ENCODE results near the gene SPSB1.

The SPSB1 gene

GRCh38 chr1:9321986-9322660, 29.4 kb downstream of the SPSB1 start:
- peaks cover 40 to 70% (median 53%) of the 10 kb centered on the region in 10 experiments for H3K4me1 ChIP-seq
- no peak for TF ChIP-seq Cebpa-rat (IDR thresholded peaks at IDR 0.05)
- H4K20me1 ChIP-seq, result peaks cover 27 to 100% (median 94%) of the 10 kb centered on the region in 11 experiments; a peak in 20 of 22 replicates
- no peak overlapping the region for H3K27ac ChIP-seq
- H3K36me3 ChIP-seq, result peaks cover 0 to 10% (median 0%) of the 10 kb centered on the region in 11 experiments; a peak in 3 of 22 replicates
- H3K9ac ChIP-seq, result no peak overlapping the region
- H3K27me3 ChIP-seq, result no peaks in the 10 kb centered on the region
- H3K4me2 ChIP-seq, result peak overlapping the region in 3 of 11 experiments; percentile 33 to 57 (median 43); a peak in 3 of 22 replicates
- H3K4me3 ChIP-seq, result no peak overlapping the region
- H3K9me3 ChIP-seq (replicated peaks in 1 of 11), result no peaks in the 10 kb centered on the region

DNA sequence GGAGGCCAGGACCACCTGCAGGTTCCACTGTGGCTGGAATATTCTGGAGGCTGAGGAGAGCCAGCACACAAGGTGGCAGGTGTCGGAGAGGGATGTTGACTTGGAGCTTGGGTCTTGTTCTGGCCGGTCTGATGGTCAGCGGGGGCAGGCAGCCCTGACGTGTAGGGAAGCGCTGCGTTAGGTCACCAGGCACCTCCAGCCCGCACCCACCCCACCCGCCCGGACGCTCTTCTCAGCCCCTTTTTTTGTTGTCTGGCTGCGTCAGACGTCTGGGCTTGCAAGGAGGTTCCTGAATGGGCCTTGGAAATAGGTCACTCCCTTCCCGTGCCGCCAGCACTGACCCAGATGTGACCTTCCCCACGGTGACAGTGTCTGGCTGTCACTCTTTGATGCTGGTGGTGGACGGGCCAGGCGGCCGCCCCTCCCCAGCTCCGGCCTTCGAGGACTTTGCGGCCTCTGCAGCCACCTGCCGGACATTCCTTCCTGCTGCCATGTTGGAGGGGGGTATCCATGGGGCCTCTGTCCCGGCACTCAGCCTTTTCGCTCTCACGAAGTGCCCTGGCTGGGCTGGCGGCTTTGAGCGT, 30.1 kb downstream of the SPSB1 start:
- H3K9me3 ChIP-seq (replicated peaks in 1 of 11), result no peaks in the 10 kb centered on the region
- peaks cover 0 to 10% (median 0%) of the 10 kb centered on the region in 11 experiments; a peak in 3 of 22 replicates for H3K36me3 ChIP-seq
- H3K4me1 ChIP-seq, result peaks cover 34 to 64% (median 50%) of the 10 kb centered on the region in 10 experiments
- no peak overlapping the region; a peak in 1 of 22 replicates for H3K27ac ChIP-seq
- H3K4me3 ChIP-seq, result no peak overlapping the region
- H3K4me2 ChIP-seq, result no peak overlapping the region
- no peak overlapping the region for H3K9ac ChIP-seq
- peaks cover 33 to 100% (median 94%) of the 10 kb centered on the region in 11 experiments; a peak in 20 of 22 replicates for H4K20me1 ChIP-seq
- no peak for TF ChIP-seq Cebpa-rat (IDR thresholded peaks at IDR 0.05)
- H3K27me3 ChIP-seq, result no peaks in the 10 kb centered on the region

DNA sequence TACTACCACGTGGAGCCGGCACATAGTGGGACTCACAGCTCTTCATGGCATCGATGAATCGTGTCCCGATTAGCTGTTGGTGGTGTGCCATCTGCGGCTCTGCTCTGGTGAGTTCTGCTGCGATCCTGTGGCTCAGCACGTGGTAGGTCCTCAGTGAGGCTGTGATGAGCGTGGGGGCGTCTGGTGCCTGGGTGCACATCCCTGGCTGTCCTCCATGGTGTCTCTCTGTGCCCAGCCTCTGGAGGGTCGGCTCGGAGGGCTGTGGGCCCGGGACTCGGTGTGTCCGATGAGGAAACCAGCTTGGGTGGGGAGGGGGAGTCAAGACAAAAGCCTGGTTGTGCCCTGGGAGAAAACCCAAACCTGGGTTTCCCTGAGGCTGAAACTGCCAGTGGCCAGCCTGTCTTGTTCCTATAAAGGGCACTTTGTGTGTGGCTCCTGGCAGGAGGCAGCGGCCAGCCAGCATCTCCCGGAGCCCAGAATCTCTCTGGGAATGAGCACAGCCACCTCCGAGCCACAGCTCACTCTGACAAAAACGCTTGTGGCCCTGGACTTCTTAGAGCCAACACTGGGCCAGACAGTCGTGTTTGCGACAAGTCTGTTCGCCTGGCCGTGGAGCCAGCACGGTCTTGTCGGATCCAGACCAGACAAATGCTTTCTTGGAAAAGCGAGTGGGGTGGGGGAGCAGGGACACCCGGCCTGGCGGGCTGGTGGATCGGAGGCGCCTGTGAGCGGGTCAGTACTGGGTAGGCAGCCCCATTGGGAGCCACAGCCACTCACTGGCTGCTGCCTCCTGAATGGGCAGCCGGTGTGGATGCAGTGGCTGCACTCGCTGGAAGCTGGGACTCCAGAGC, 31.8 kb downstream of the SPSB1 start:
- no peak for TF ChIP-seq Cebpa-rat (IDR thresholded peaks at IDR 0.05)

GRCh38 chr1:9326596-9326995, 33.9 kb downstream of the SPSB1 start:
- Histone ChIP-seq H3K9ac (0 out of 22 replicates have a peak overlapping the region, but pooled peaks of 1 of the 11 experiments have one; percentile 9), H3K36me3 (peaks cover 0 to 10% (median 0%) of the 10 kb centered on the region in 11 experiments; a peak in 3 of 22 replicates), H3K4me3 (no peak overlapping the region), H4K20me1 (peaks cover 19 to 100% (median 77%) of the 10 kb centered on the region in 11 experiments; a peak in 20 of 22 replicates), H3K4me1 (peaks cover 0 to 33% (median 17%) of the 10 kb centered on the region in 10 experiments; a peak in 13 of 20 replicates), H3K4me2 (peak overlapping the region in 2 of 11 experiments; percentile 1 to 17; a peak in 4 of 22 replicates), H3K27ac (no peak overlapping the region), H3K9me3 (replicated peaks in 1 of 11) (no peaks in the 10 kb centered on the region), H3K27me3 (no peaks in the 10 kb centered on the region)
- no peak for TF ChIP-seq Cebpa-rat (IDR thresholded peaks at IDR 0.05)

More for the DNA sequence above, 31.8 kb downstream of the SPSB1 start:
- Histone ChIP-seq H4K20me1 (peaks cover 31 to 100% (median 91%) of the 10 kb centered on the region in 11 experiments; a peak in 20 of 22 replicates), H3K4me3 (no peak overlapping the region), H3K27ac (no peak overlapping the region), H3K4me2 (no peak overlapping the region), H3K4me1 (peaks cover 17 to 48% (median 36%) of the 10 kb centered on the region in 10 experiments), H3K9ac (no peak overlapping the region), H3K9me3 (replicated peaks in 1 of 11) (no peaks in the 10 kb centered on the region), H3K36me3 (peaks cover 0 to 10% (median 0%) of the 10 kb centered on the region in 11 experiments; a peak in 3 of 22 replicates), H3K27me3 (no peaks in the 10 kb centered on the region)

GRCh38 chr1:9328201-9328600, 35.5 kb downstream of the SPSB1 start:
- peaks cover 0 to under 1% (median 0%) of the 10 kb centered on the region in 11 experiments; a peak in 3 of 22 replicates for H3K36me3 ChIP-seq
- no peaks in the 10 kb centered on the region for H3K9me3 ChIP-seq (replicated peaks in 1 of 11)
- H3K27me3 ChIP-seq, result no peaks in the 10 kb centered on the region
- H3K4me1 ChIP-seq, result peaks cover 11 to 46% (median 28%) of the 10 kb centered on the region in 10 experiments
- no peak overlapping the region for H3K4me2 ChIP-seq
- no peak for TF ChIP-seq Cebpa-rat (IDR thresholded peaks at IDR 0.05)
- H3K27ac ChIP-seq, result no peak overlapping the region
- H4K20me1 ChIP-seq, result peaks cover 24 to 100% (median 80%) of the 10 kb centered on the region in 11 experiments; a peak in 20 of 22 replicates
- no peak overlapping the region for H3K4me3 ChIP-seq
- no peak overlapping the region for H3K9ac ChIP-seq

- no peak for TF ChIP-seq Cebpa-rat (IDR thresholded peaks at IDR 0.05)
- Histone ChIP-seq H3K4me3 (no peak overlapping the region), H3K4me2 (no peak overlapping the region), H3K27ac (no peak overlapping the region), H4K20me1 (peaks cover 19 to 100% (median 76%) of the 10 kb centered on the region in 11 experiments; a peak in 20 of 22 replicates), H3K27me3 (no peaks in the 10 kb centered on the region), H3K36me3 (no peaks in the 10 kb centered on the region; a peak in 2 of 22 replicates), H3K9me3 (replicated peaks in 1 of 11) (no peaks in the 10 kb centered on the region), H3K4me1 (peaks cover 16 to 46% (median 34%) of the 10 kb centered on the region in 10 experiments), H3K9ac (no peak overlapping the region)
These were observed 36.0 kb downstream of the SPSB1 start for GRCh38 chr1:9328715-9329114.

DNA sequence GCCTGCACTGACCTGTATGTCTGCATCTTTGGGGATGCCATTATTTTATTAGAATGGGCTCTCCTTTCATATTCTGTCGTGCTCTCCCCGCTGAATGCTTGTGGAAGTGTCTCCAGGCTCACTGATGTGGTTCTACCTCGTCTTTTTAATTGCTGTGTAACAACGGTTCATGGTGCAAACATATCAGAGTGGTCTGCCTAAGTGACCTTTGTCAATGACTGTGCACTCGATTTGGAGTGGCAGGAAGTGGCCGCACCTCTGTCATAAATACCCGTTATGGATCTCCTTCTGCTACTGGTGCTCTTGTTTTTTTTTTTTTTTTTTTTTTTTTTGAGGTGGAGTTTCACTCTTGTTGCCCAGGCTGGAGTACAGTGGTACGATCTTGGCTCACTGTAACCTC, 38.3 kb downstream of the SPSB1 start:
- Histone ChIP-seq H3K27ac (no peak overlapping the region), H3K9me3 (replicated peaks in 1 of 11) (no peaks in the 10 kb centered on the region), H3K4me2 (no peak overlapping the region), H3K36me3 (no peaks in the 10 kb centered on the region), H3K4me1 (peaks cover 17 to 42% (median 31%) of the 10 kb centered on the region in 10 experiments), H3K9ac (no peak overlapping the region), H3K27me3 (no peaks in the 10 kb centered on the region), H4K20me1 (peaks cover 10 to 100% (median 62%) of the 10 kb centered on the region in 11 experiments; a peak in 20 of 22 replicates), H3K4me3 (no peak overlapping the region)
- TF ChIP-seq Cebpa-rat (IDR thresholded peaks at IDR 0.05), result no peak

DNA sequence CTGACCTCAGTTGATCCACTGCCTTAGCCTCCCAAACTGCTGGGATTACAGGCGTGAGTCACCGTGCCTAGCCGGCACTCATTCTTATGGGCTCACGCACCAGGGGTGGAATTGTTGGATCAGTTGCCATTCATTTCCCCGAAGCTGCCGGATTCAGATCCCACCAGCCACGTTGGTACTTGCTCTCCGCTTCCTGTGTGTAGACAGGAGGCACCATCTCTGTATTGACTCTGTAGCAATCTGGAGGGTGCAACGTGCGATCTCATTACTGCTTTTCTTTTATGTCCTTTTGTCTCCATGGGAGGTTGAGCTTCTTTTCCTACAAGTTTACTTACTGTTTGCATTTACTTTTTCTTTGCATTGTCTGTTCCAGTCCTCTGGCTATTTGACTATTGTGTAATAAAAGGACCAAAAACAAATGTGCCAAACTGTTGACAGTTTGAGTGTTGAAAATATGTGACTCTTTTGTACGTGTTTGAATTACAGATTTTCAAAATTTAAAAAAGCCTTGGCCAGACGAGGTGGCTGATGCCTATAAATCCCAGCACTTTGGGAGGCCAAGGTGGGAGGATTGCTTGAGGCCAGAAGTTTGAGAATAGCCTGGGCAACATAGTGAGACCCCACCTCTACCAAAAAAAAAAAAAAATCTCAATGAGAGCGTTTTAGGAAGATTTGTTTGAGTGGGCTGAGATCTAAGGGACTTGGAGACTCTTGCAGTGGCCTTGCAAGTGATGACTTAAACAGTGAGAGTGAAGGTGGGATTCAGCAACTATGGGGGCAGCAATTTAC, 39.1 kb downstream of the SPSB1 start:
- H4K20me1 ChIP-seq, result peaks cover 8 to 100% (median 61%) of the 10 kb centered on the region in 11 experiments; a peak in 19 of 22 replicates
- no peaks in the 10 kb centered on the region for H3K36me3 ChIP-seq
- no peak overlapping the region; a peak in 1 of 22 replicates for H3K9ac ChIP-seq
- peak in 2 of 11 experiments; percentile 18 to 34; a peak in 1 of 22 replicates for TF ChIP-seq Cebpa-rat (IDR thresholded peaks at IDR 0.05)
- no peak overlapping the region for H3K4me3 ChIP-seq
- no peaks in the 10 kb centered on the region for H3K27me3 ChIP-seq
- H3K4me1 ChIP-seq, result peaks cover 17 to 39% (median 26%) of the 10 kb centered on the region in 10 experiments
- H3K27ac ChIP-seq, result no peak overlapping the region
- peak overlapping the region in 10 of 11 experiments; percentile 71 to 85 (median 77); a peak in 13 of 22 replicates for H3K4me2 ChIP-seq
- no peaks in the 10 kb centered on the region for H3K9me3 ChIP-seq (replicated peaks in 1 of 11)
